HG03439 (cell line): ENCODE results near the gene ENC1.
"Not testable (repeated sequence)": the region's sequence is repeated elsewhere in the genome, so short reads cannot be mapped to it uniquely, and the experiment has no call there.

Source experiments
- ATAC-seq: cut with Tn5 transposase; IDR thresholded peaks from one replicate; pipeline ENCODE4 v1.9.1; 2021; ENCODE audit warnings: mild to moderate bottlenecking, moderate library complexity; ENCODE audit not compliant: unreplicated experiment

Gene ENC1, protein sequence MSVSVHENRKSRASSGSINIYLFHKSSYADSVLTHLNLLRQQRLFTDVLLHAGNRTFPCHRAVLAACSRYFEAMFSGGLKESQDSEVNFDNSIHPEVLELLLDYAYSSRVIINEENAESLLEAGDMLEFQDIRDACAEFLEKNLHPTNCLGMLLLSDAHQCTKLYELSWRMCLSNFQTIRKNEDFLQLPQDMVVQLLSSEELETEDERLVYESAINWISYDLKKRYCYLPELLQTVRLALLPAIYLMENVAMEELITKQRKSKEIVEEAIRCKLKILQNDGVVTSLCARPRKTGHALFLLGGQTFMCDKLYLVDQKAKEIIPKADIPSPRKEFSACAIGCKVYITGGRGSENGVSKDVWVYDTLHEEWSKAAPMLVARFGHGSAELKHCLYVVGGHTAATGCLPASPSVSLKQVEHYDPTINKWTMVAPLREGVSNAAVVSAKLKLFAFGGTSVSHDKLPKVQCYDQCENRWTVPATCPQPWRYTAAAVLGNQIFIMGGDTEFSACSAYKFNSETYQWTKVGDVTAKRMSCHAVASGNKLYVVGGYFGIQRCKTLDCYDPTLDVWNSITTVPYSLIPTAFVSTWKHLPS

GRCh38 chr5:74640450-74640953 is at the start of gene ENC1:
ENC1 (minus strand) TSS chr5:74640728; CDS start chr5:74636485, 4,243 bp downstream.
- ATAC-seq = peak; percentile 69

GRCh38 chr5:74686962-74687751 is 46.6 kb upstream of the ENC1 start:
- ATAC-seq = no peak

GRCh38 chr5:74685979-74686631 is 45.6 kb upstream of the ENC1 start:
- ATAC-seq = peak; percentile 49

DNA sequence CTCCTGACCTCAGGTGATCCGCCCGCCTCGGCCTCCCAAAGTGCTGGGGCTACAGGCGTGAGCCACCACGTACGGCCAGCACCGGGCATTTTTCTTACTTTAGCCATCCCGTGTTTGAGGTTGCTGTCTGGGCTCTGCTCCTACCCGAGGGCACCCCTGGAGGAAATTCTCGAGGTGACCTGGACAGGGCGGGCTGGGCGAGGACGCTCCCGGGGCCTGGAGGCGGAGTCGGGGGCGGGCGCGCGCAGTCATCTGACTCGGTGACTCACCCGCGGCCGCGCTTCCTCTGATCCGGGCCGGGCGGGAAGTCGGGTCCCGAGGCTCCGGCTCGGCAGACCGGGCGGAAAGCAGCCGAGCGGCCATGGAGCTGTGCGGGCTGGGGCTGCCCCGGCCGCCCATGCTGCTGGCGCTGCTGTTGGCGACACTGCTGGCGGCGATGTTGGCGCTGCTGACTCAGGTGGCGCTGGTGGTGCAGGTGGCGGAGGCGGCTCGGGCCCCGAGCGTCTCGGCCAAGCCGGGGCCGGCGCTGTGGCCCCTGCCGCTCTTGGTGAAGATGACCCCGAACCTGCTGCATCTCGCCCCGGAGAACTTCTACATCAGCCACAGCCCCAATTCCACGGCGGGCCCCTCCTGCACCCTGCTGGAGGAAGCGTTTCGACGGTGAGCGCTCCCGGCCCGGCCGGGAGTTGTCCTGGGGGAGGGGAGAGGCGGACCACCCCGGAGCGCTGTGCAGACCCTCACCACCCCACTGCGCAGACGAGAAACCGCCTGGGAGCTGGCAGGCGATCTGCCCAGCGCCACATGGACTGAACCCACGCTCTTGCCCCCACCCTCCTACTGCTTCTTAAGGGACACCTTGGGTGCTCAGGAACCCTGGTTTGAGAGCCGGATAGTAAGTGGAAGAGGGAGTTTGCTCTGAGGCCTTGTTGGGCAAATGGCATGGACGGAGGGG is 44.6 kb upstream of the ENC1 start, which contains the start of gene HEXB:
TSS of gene HEXB (plus strand) at position 334 of the 952 bp plus-strand sequence. CDS start at position 362, 28 bp downstream.
- peak; percentile 86 for ATAC-seq

DNA sequence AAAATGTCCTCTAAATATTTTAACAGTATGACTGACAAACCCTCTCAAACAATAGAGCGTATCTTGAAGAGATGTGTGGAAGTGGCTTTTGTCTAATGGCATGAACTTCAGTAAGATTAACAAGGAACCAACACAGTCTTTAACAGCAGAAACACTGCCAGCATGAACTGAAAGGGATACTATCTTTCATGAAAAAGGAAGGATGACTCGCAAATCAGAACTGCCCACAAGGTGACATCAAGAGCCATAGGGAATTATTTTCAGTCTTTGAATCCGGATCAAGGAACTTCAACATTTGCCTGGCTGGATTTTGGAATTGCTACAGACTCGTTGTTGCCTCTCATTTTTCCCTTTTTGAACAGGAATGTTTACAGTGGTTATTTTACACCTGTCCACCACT is 39.4 kb upstream of the ENC1 start:
- no peak for ATAC-seq

GRCh38 chr5:74679300-74679699 is 38.8 kb upstream of the ENC1 start:
- ATAC-seq = not testable (repeated sequence)

GRCh38 chr5:74678123-74678522 is 37.6 kb upstream of the ENC1 start:
- not testable (repeated sequence) for ATAC-seq

- not testable (repeated sequence) for ATAC-seq
Measured at GRCh38 chr5:74676466-74676865, 35.9 kb upstream of the ENC1 start.

GRCh38 chr5:74673011-74673790 is 32.7 kb upstream of the ENC1 start:
- ATAC-seq = no peak

DNA sequence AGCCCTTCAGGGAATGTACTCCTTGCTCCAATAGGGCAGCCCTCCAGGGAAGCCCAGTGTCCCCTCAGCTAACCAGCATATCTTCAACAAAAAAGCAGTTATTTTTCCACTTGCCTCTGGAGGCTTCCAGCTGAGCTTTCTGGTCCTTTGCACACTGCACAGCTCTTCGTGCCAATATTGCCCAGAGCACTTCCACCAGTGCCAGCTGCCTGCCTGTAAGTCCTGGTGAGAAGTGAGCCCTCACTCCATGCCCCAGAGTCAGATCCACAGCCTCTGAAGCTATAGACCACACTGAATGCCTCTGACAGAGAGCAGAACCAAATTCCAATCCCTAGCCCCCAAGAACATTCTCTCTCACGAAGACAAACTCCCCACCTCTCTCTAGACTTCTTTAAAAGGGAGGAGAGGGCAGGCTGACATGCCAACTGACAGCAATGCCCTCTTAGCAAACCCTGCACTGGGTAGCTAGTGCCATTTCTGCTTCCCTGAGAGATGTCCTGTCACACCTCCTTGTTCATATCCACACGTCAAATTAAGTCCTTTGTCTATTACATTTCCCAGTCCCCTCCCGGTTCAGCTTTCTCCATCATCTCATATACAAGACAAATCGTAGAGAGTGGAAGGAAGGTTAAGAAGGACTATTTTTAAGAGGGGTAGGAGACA is 31.8 kb upstream of the ENC1 start:
- no peak for ATAC-seq

DNA sequence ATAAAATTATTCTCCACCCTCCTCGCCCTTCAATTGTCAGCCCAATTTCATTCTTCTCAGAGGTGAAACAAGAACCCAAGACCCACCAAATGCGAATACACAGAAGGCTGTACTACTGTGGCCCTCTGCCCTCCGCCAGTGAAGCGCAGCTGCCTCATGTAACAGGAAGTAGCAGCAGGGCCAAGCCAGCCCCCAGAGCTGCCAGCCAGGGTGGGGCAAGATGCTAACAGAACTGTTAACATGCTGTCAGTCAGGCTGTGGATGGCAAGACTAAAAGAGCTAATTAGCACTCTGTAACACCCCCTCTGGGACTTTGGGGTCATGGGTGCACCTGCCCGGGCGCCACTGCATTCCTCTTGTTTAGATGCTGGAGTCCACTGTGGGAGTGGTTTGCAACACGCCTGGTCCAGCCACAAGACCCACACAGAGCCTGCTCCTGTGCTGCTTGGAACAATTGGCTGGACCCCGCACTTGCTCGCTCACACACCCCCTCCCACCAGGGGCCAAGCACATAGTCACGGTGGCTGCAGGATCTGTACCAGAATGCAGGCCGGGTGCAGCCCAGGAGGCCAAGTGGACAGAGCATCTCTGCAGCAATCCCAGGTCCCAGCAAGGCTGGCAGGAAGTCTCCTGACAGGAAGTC is 30.0 kb upstream of the ENC1 start:
- no peak for ATAC-seq

- no peak for ATAC-seq
Measured at GRCh38 chr5:74669821-74670220, 29.3 kb upstream of the ENC1 start.

- no peak for ATAC-seq
Measured at GRCh38 chr5:74667396-74667795, 26.9 kb upstream of the ENC1 start.

- ATAC-seq = no peak
Measured at GRCh38 chr5:74665816-74666215, 25.3 kb upstream of the ENC1 start.

DNA sequence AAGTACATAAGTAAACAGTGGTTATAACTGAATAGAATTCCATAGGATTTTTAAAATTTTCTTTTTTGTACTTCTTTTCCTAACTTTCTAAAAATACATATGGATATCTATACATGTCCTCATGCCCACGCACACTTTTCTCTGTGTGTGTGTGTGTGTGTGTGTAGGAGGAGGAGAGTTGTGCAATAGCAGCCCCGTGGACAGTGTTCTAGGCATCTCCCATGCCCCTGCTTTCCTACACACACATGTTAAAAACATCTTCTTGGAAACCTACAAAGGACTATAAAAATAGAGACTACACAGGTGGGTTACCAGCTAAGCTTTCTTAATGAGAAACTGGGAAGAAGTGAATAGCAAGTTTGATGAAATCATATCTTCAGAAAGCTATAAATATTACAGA is 24.7 kb upstream of the ENC1 start:
- ATAC-seq = no peak

- no peak for ATAC-seq
Measured at GRCh38 chr5:74664551-74664950, 24.0 kb upstream of the ENC1 start.

DNA sequence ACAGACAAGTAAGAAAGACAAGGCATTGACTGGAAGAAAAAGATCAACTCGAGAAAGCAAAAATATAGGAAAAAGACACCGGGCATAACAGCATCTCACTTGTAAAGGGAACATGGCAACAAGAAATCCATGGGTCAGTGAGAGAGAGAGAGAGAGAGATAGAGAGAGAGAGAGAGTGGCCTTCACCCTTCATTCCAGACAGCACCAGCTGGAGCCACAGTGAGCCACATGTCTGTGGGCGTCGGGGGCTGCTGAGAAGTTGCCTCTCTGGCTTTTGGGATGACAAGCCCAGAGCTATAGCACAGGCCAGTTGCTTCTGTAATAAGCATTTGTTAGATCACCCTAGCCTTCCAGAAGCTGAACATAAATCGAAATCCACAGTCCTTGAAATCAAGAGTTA is 20.3 kb upstream of the ENC1 start:
- ATAC-seq = no peak

DNA sequence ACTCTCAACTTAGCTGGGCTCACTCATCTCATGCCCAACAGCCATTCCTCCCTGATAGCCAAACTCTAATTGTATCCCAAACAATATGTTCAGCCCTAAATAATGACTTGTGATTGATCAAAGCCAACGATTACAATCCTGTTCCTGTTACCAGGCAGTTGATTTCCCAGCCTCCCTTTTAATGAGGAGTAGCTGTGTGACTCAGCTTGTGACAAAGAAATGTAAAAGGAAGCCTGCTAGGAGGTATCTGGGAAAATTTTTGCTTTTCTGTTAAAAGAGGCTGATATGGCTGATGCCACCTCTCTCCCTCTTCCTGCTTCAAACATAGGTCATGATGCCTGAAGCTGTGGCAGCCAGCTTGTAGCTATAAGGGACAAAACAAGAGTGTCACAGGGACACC is 19.6 kb upstream of the ENC1 start:
- no peak for ATAC-seq
